Coronary artery (tissue), 2 donors: ENCODE data around the gene MYL6.
"Not testable (repeated sequence)": the region's sequence is repeated elsewhere in the genome, so short reads cannot be mapped to it uniquely, and the experiment has no call there.

Experiments
- DNase-seq: peaks from one replicate; pipeline ENCODE4 v3.0.0-alpha.2; 2017; ENCODE audit warnings: low spot score
- H3K27ac ChIP-seq, 2 donors: fragments of 200-600 bp; sonication (generic); one replicate each; pipeline ENCODE4 v1.5.1; 2016 to 2019
- H3K4me3 ChIP-seq: fragments of 200-600 bp; sonication (generic); 2 replicates; pipeline ENCODE4 v1.5.1; 2016; ENCODE audit warnings: mild to moderate bottlenecking, moderate library complexity
- CTCF ChIP-seq: fragments of 200-600 bp; sonication (generic); IDR thresholded peaks from one replicate; pipeline ENCODE4 v1.5.1; 2019; ENCODE audit warnings: antibody characterized with exemption

MYL6 gene

GRCh38 chr12:56152756-56153677 lies 5.1 kb upstream of the MYL6 start:
- no peak for DNase-seq
- H3K4me3 ChIP-seq: peak overlapping the region; percentile 71
- TF ChIP-seq CTCF: no peak
- H3K27ac ChIP-seq: peak overlapping the region; percentile 90 to 94

GRCh38 chr12:56153678-56154065 lies 4.5 kb upstream of the MYL6 start:
- no peak for DNase-seq
- no peak for TF ChIP-seq CTCF
- H3K4me3 ChIP-seq: no peak overlapping the region
- no peak overlapping the region for H3K27ac ChIP-seq

- no peak overlapping the region for H3K4me3 ChIP-seq
- DNase-seq: no peak
- TF ChIP-seq CTCF: no peak
- H3K27ac ChIP-seq: no peak overlapping the region
Observed at GRCh38 chr12:56154246-56154771, 3.9 kb upstream of the MYL6 start.

- H3K4me3 ChIP-seq: no peak overlapping the region
- DNase-seq: no peak
- no peak overlapping the region for H3K27ac ChIP-seq
- no peak for TF ChIP-seq CTCF
Observed at GRCh38 chr12:56154818-56155217, 3.3 kb upstream of the MYL6 start.

GRCh38 chr12:56155256-56155845 lies 2.8 kb upstream of the MYL6 start:
- Histone ChIP-seq H3K4me3 (no peak overlapping the region), H3K27ac (no peak overlapping the region)
- no peak for DNase-seq
- TF ChIP-seq CTCF: no peak

GRCh38 chr12:56156464-56157200 lies 1.5 kb upstream of the MYL6 start:
- Histone ChIP-seq H3K4me3 (peak overlapping the region; percentile 96), H3K27ac (peak overlapping the region; percentile 98 to 100)
- DNase-seq: not testable (repeated sequence)
